ENCODE data around the gene TMEM91. TPM values are rescaled to one million over a fixed set of nuclear protein-coding genes. Genes with fewer than 3 reads are reported as not detected.

TMEM91 gene
- total and polyA plus RNA-seq, 2 experiments from 2014 or later: 9.3 to 10.6 TPM

DNA sequence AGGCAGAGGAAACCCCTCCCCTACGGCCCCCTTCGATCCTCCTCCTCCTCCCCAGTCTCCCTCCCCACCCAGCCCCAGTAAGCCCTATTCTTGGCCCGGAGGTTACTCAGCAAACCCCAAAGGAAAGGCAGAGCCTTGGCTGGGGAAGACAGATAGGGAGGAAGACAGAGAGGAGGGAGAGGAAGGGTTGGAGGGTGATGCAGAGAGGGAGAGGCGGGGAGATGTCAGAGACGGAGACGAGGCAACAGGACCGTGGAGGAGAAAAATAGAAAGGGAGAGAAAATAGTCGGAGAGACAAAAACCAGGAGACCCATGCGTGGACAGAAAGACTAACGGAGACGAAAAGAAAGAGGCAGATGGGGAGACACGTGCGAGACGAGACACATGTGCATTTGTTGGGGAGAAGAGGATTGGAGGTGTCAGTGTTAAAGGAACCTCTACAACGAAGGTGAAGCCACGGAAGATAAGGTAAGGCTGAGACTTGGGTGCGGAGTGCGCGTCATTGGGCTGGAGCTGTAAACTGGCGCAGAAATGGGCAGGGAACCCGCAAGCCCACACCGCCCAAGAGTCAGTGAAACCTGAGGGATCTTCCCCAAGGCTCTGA is 25.5 kb upstream of the TMEM91 start:
- Mint-ChIP-seq H3K9me3 (no peaks in the 10 kb centered on the region), H3K4me1 (peaks cover 19% of the 10 kb centered on the region), H3K4me3 (peak overlapping the region; percentile 70), H3K27ac (no peak overlapping the region), H3K27me3 (ENCODE audit: insufficient read depth, low read depth, poor library complexity) (peaks cover 53% of the 10 kb centered on the region), H3K36me3 (ENCODE audit: low read depth) (peaks cover 2% of the 10 kb centered on the region; the same call in 2 of the 3 replicates)
- peak overlapping the region; percentile 66 for H2AFZ ChIP-seq
- H3K27ac ChIP-seq (ENCODE audit: low read depth): no peak overlapping the region
- peak overlapping the region; percentile 98 for H3K4me2 ChIP-seq
- peaks cover 6% of the 10 kb centered on the region; the same call in 1 of the 2 replicates for H3F3A ChIP-seq (replicated peaks; ENCODE audit: low read depth)
- no peaks in the 10 kb centered on the region for H3K79me2 ChIP-seq (replicated peaks; ENCODE audit: insufficient read depth)
- TF ChIP-seq STAT1 (IDR thresholded peaks at IDR 0.05; ENCODE audit: unreplicated experiment): no peak
- TF ChIP-seq CREB1 (CRISPR knock-in tag; IDR thresholded peaks at IDR 0.05; ENCODE audit: low read depth): no peak
- TF ChIP-seq POLR2AphosphoS5 (IDR thresholded peaks at IDR 0.05; ENCODE audit: low read depth): no peak
- no peak for TF ChIP-seq REST (IDR thresholded peaks at IDR 0.05; ENCODE audit: unreplicated experiment)
- no peak for TF ChIP-seq ZNF462 (CRISPR knock-in tag; IDR thresholded peaks at IDR 0.05)
- TF ChIP-seq, protein P1, sequence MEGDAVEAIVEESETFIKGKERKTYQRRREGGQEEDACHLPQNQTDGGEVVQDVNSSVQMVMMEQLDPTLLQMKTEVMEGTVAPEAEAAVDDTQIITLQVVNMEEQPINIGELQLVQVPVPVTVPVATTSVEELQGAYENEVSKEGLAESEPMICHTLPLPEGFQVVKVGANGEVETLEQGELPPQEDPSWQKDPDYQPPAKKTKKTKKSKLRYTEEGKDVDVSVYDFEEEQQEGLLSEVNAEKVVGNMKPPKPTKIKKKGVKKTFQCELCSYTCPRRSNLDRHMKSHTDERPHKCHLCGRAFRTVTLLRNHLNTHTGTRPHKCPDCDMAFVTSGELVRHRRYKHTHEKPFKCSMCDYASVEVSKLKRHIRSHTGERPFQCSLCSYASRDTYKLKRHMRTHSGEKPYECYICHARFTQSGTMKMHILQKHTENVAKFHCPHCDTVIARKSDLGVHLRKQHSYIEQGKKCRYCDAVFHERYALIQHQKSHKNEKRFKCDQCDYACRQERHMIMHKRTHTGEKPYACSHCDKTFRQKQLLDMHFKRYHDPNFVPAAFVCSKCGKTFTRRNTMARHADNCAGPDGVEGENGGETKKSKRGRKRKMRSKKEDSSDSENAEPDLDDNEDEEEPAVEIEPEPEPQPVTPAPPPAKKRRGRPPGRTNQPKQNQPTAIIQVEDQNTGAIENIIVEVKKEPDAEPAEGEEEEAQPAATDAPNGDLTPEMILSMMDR (conservative IDR thresholded peaks at IDR 0.05; ENCODE audit: low read depth in 2 of 2): no peak
- TF ChIP-seq EZH2 (IDR thresholded peaks at IDR 0.05; ENCODE audit: low read depth, unreplicated experiment): no peak
- no peak for TF ChIP-seq ZNF331 (CRISPR knock-in tag; IDR thresholded peaks at IDR 0.05; ENCODE audit: low read depth)
- TF ChIP-seq ZNF114 (CRISPR knock-in tag; IDR thresholded peaks at IDR 0.05): no peak
- TF ChIP-seq EZH2phosphoT487 (IDR thresholded peaks at IDR 0.05; ENCODE audit: unreplicated experiment): no peak
- no peak for TF ChIP-seq JUNB (IDR thresholded peaks at IDR 0.05; ENCODE audit: unreplicated experiment)
- TF ChIP-seq NANOG (IDR thresholded peaks at IDR 0.05; ENCODE audit: borderline replicate concordance): no peak
- TF ChIP-seq, protein P2, sequence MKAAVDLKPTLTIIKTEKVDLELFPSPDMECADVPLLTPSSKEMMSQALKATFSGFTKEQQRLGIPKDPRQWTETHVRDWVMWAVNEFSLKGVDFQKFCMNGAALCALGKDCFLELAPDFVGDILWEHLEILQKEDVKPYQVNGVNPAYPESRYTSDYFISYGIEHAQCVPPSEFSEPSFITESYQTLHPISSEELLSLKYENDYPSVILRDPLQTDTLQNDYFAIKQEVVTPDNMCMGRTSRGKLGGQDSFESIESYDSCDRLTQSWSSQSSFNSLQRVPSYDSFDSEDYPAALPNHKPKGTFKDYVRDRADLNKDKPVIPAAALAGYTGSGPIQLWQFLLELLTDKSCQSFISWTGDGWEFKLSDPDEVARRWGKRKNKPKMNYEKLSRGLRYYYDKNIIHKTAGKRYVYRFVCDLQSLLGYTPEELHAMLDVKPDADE (IDR thresholded peaks at IDR 0.05): no peak
- H3K27me3 ChIP-seq (ENCODE audit: insufficient read depth): peaks cover 42% of the 10 kb centered on the region
- DNase-seq (ENCODE audit: low spot score) (peak; percentile 26), ATAC-seq (peak; percentile 3)
- peaks cover 12% of the 10 kb centered on the region; the same call in 1 of the 2 replicates for H3K4me1 ChIP-seq (ENCODE audit: insufficient read depth)
- peak overlapping the region; percentile 91 for H3K4me3 ChIP-seq
- no peaks in the 10 kb centered on the region for H3K36me3 ChIP-seq (ENCODE audit: insufficient read depth)
- 0 out of 2 replicates have a peak, but pooled peaks cover 3% of the 10 kb centered on the region for H4K20me1 ChIP-seq (replicated peaks; ENCODE audit: insufficient read depth)
- H3K9me2 ChIP-seq (ENCODE audit: insufficient read depth): no peaks in the 10 kb centered on the region

Data from GM23338 (cell line).